B cell (primary cell): Measurements from ENCODE around the gene CMIP. TPM values are rescaled to one million over a fixed set of nuclear protein-coding genes. Genes with fewer than 3 reads are reported as not detected.

Experiments
- ATAC-seq: fragments of 200-7000 bp; cut with Tn5 transposase; one replicate; pipeline ENCODE4 v1.10.0; 2021; ENCODE audit warnings: low read depth, mild to moderate bottlenecking, moderate number of reproducible peaks, moderate library complexity
- CTCF ChIA-PET: fragments of 350-600 bp; sonication (Branson Sonifier 250); formaldehyde crosslinking; loops from one replicate; lab custom pipeline; 2021; ENCODE audit warnings: antibody characterized with exemption, inconsistent platforms; lab: Charles Lee
- POLR2A ChIA-PET: fragments of 350-600 bp; sonication (Branson Sonifier 250); formaldehyde crosslinking; loops from one replicate; lab custom pipeline; 2021; ENCODE audit warnings: antibody characterized with exemption; lab: Charles Lee
- DNase-seq: peaks from one replicate; pipeline ENCODE4 v3.0.0; 2013
- H2AFZ ChIP-seq: 2 replicates; pipeline ENCODE4 v1.6.1; 2012; ENCODE audit warnings: mild to moderate bottlenecking, low read depth, low read length; ENCODE audit not compliant: insufficient read depth, poor library complexity, severe bottlenecking
- H3K27ac ChIP-seq, 2 donors: 1 replicate in 1 of 2; 2 replicates in 1 of 2; pipeline ENCODE4 v1.5.1; 2012 to 2013; ENCODE audit warnings: low read length in 2 of 2, mild to moderate bottlenecking in 2 of 2, moderate library complexity in 1 of 2
- H3K27me3 ChIP-seq, 4 experiments: fragments of 200-600 bp in 1 of 4; sonication (generic) in 1 of 4; replicated peaks in 1 of 4; 1 replicate in 2 of 4; 2 replicates in 2 of 4; pipeline versions ENCODE4 v1.6.1 to v1.7.0; 2013 to 2016; ENCODE audit warnings: low read length in 3 of 4, mild to moderate bottlenecking in 2 of 4, mixed read lengths in 1 of 4, moderate library complexity in 1 of 4; ENCODE audit not compliant: insufficient read depth in 4 of 4, control insufficient read depth in 3 of 4; ENCODE audit errors: control extremely low read depth in 1 of 4
- H3K36me3 ChIP-seq, 2 experiments: replicated peaks in 1 of 2; 1 replicate in 1 of 2; 2 replicates in 1 of 2; pipeline versions ENCODE4 v1.6.1 to v1.7.1; 2013; ENCODE audit warnings: low read length in 1 of 2; ENCODE audit not compliant: insufficient read depth in 2 of 2, control insufficient read depth in 1 of 2; ENCODE audit errors: control extremely low read depth in 1 of 2, extremely low read depth in 1 of 2
- H3K4me1 ChIP-seq, 2 donors: fragments of 200-600 bp in 1 of 2; sonication (generic) in 1 of 2; 1 replicate in 1 of 2; 2 replicates in 1 of 2; pipeline versions ENCODE4 v1.5.1 to v1.6.1; 2013 to 2017; ENCODE audit warnings: low read length in 2 of 2; ENCODE audit not compliant: control insufficient read depth in 2 of 2, insufficient read depth in 2 of 2
- H3K4me2 ChIP-seq: replicated peaks from 2 replicates; pipeline ENCODE3; 2012; ENCODE audit warnings: mild to moderate bottlenecking, low read depth, low read length; ENCODE audit not compliant: poor library complexity, severe bottlenecking
- H3K4me3 ChIP-seq, 5 experiments: fragments of 200-600 bp in 1 of 5; sonication (generic) in 1 of 5; 1 replicate in 3 of 5; 2 replicates in 2 of 5; pipeline versions ENCODE4 v1.5.1 to v1.7.0; 2011 to 2016; ENCODE audit warnings: low read length in 4 of 5, mild to moderate bottlenecking in 4 of 5, low read depth in 2 of 5, control low read depth in 1 of 5, moderate library complexity in 1 of 5; ENCODE audit not compliant: insufficient read depth in 1 of 5; ENCODE audit errors: control extremely low read depth in 1 of 5, extremely low read depth in 1 of 5
- H3K79me2 ChIP-seq: fragments of 200-600 bp; sonication (generic); one replicate; pipeline ENCODE4 v1.6.0; 2016; ENCODE audit warnings: low read length; ENCODE audit not compliant: control insufficient read depth, insufficient read depth
- H3K9ac ChIP-seq: fragments of 200-600 bp; sonication (generic); 2 replicates; pipeline ENCODE4 v1.6.1; 2017; ENCODE audit warnings: mild to moderate bottlenecking, low read length, moderate library complexity
- H3K9me3 ChIP-seq, 3 donors: one replicate each; pipeline versions ENCODE4 v1.6.1 to v1.7.1; 2013; ENCODE audit warnings: low read length in 2 of 3; ENCODE audit not compliant: control insufficient read depth in 2 of 3, insufficient read depth in 1 of 3; ENCODE audit errors: control extremely low read depth in 1 of 3
- H4K20me1 ChIP-seq: 2 replicates; pipeline ENCODE4 v1.6.0; 2012; ENCODE audit warnings: mild to moderate bottlenecking, low read length; ENCODE audit not compliant: insufficient read depth, control insufficient read depth, poor library complexity, severe bottlenecking
- H3K27ac Mint-ChIP-seq: one replicate; pipeline ENCODE4 v1.8.0; 2021; ENCODE audit warnings: mixed read lengths
- H3K27me3 Mint-ChIP-seq: one replicate; pipeline ENCODE4 v1.8.0; 2021; ENCODE audit warnings: mixed read lengths
- H3K4me1 Mint-ChIP-seq: one replicate; pipeline ENCODE4 v1.8.0; 2021; ENCODE audit warnings: mixed read lengths
- H3K4me3 Mint-ChIP-seq: one replicate; pipeline ENCODE4 v1.8.0; 2021; ENCODE audit warnings: mixed read lengths
- H3K9me3 Mint-ChIP-seq: one replicate; pipeline ENCODE4 v1.8.0; 2022; ENCODE audit warnings: mixed read lengths; ENCODE audit not compliant: insufficient read depth
- EZH2 ChIP-seq: IDR thresholded peaks from 2 replicates; pipeline ENCODE4 v1.6.1; 2012; ENCODE audit warnings: borderline replicate concordance, low read depth, mild to moderate bottlenecking, moderate library complexity, low read length; ENCODE audit not compliant: insufficient read depth, poor library complexity, severe bottlenecking
- WGBS: methylation state at CpG from one replicate; pipeline ENCODE4 v1.1.5; 2013; ENCODE audit warnings: missing lambda C conversion rate; ENCODE audit not compliant: insufficient coverage; 5-methylcytosine and 5-hydroxymethylcytosine counted together
- intact Hi-C: fragments of 100-400 bp; cut with micrococcal nuclease; formaldehyde crosslinking; loops from one replicate; pipeline ENCODE4 v1.10.0; 2022
- polyA plus RNA-seq: library from polyadenylated mRNA; depleted of rRNA; stranded (reverse); fragments of >200 nt; gene quantifications from 2 replicates; pipeline ENCODE4 v1.2.3, GENCODE V29; 2012
- total RNA-seq, 2 donors: library from RNA; stranded (reverse); fragments of 120-200 nt in 1 of 2; gene quantifications; 1 replicate in 1 of 2; 2 replicates in 1 of 2; pipeline versions ENCODE4 v1.2.3 to v1.2.4, GENCODE V29; 2013 to 2022
- TF ChIP-seq, protein P1 (sequence below): fragments of 200-600 bp; IDR thresholded peaks from one replicate; pipeline ENCODE4 v1.8.0; 2022; ENCODE audit warnings: antibody characterized with exemption, mild to moderate bottlenecking

Gene CMIP
- total and polyA plus RNA-seq, 2 donors (not counting 1 experiment from before 2014, with no cell fraction given) = 27.1 to 155 TPM

DNA sequence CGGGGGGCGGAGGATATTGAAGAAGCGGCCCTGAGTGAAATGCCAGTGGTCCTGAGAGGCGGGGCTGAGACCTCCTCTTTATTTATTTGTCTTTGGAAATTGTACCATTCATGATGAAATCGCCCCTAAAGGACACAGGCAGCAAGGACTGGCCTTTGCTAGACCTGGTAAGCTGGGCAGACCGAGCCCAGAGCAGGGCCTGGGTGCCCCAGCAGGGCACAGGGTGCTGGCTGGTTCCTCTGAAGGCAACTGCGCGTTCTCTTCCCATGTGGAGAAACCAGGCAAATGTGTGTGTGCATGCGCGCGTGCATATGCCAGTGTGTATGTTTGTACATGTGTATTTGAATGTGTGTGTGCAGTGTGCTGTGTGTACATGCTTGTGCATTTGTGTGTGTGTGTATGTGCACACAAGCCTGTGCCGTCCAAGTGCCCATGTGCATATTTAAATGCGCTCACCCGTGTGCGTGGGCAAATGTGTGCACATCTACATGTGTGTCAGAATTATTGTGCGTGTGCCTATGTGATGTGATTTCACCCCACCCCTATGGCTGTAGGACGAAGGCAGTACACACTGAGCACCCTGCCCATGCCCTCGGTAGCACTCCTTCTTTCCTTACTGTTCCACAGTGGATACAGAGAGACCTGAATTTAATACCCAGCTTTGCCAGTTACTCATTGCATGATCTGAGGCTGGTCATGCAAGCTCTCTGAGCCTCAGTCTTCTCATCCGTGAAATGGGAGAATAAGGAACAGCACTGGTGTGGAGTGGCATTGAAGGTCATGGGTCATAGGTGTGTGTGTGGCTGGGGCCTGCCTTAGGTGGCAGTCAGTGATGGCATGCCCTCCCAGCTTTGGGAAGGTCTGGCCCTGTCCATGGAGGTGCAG, 105.2 kb downstream of the CMIP start:
- TF ChIP-seq, protein P1, sequence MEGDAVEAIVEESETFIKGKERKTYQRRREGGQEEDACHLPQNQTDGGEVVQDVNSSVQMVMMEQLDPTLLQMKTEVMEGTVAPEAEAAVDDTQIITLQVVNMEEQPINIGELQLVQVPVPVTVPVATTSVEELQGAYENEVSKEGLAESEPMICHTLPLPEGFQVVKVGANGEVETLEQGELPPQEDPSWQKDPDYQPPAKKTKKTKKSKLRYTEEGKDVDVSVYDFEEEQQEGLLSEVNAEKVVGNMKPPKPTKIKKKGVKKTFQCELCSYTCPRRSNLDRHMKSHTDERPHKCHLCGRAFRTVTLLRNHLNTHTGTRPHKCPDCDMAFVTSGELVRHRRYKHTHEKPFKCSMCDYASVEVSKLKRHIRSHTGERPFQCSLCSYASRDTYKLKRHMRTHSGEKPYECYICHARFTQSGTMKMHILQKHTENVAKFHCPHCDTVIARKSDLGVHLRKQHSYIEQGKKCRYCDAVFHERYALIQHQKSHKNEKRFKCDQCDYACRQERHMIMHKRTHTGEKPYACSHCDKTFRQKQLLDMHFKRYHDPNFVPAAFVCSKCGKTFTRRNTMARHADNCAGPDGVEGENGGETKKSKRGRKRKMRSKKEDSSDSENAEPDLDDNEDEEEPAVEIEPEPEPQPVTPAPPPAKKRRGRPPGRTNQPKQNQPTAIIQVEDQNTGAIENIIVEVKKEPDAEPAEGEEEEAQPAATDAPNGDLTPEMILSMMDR = no peak
- no peak for TF ChIP-seq EZH2
- Histone ChIP-seq H3K9me3 (peaks cover 0 to 12% (median 0%) of the 10 kb centered on the region in 3 donors), H3K79me2 (peaks cover 99% of the 10 kb centered on the region), H3K4me2 (no peak overlapping the region), H3K9ac (no peak overlapping the region), H3K4me3 (no peak overlapping the region), H4K20me1 (peaks cover 99% of the 10 kb centered on the region), H2AFZ (no peak overlapping the region), H3K36me3 (peaks cover 0 to 9% of the 10 kb centered on the region in 2 experiments), H3K27me3 (no peaks in the 10 kb centered on the region), H3K27ac (no peak overlapping the region), H3K4me1 (peaks cover 7 to 25% of the 10 kb centered on the region in 2 donors)
- H3K27me3 Mint-ChIP-seq = no peaks in the 10 kb centered on the region
- intact Hi-C loops = no loop called here
- DNase-seq = no peak
- H3K9me3 Mint-ChIP-seq = no peaks in the 10 kb centered on the region
- ATAC-seq = no peak
- H3K4me3 Mint-ChIP-seq = no peak overlapping the region
- WGBS = over 99% methylated on average over 15 of the region's 19 CpGs
- no peak overlapping the region for H3K27ac Mint-ChIP-seq
- peaks cover 61% of the 10 kb centered on the region for H3K4me1 Mint-ChIP-seq
- ChIA-PET CTCF (no interaction called here), POLR2A (no interaction called here)

DNA sequence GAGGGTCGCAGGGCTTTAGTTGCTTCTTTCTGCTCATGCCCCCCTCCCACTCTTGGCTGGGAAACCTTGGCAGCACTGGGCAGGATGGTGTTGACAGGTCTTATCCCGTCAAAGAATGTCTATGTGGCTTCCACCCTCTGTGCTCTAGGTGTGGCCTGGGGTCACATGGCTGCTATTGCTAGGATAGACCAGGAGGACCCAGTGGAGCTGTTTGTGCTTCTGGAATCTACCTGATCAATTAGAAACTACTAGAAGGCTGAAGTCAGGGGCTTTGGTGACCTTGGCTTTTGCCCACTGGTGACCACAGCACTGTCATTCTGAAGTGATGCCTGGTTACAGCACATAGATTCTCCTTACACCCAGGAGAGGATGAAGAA, 105.8 kb downstream of the CMIP start:
- ChIA-PET CTCF (no interaction called here), POLR2A (no interaction called here)
- peaks cover 99% of the 10 kb centered on the region for H3K79me2 ChIP-seq
- H3K9me3 Mint-ChIP-seq = no peaks in the 10 kb centered on the region
- DNase-seq (no peak), ATAC-seq (no peak)
- no peak overlapping the region for H3K27ac ChIP-seq
- peaks cover 0 to 15% of the 10 kb centered on the region in 2 experiments for H3K36me3 ChIP-seq
- H3K4me2 ChIP-seq = no peak overlapping the region
- peaks cover 56% of the 10 kb centered on the region for H3K4me1 Mint-ChIP-seq
- peaks cover 99% of the 10 kb centered on the region for H4K20me1 ChIP-seq
- H3K4me3 ChIP-seq = no peak overlapping the region
- H3K27ac Mint-ChIP-seq = no peak overlapping the region
- no peak overlapping the region for H2AFZ ChIP-seq
- H3K27me3 ChIP-seq = no peaks in the 10 kb centered on the region
- peaks cover 3 to 19% of the 10 kb centered on the region in 2 donors for H3K4me1 ChIP-seq
- intact Hi-C loops = no loop called here
- H3K4me3 Mint-ChIP-seq = no peak overlapping the region
- H3K27me3 Mint-ChIP-seq = no peaks in the 10 kb centered on the region
- no peak overlapping the region for H3K9ac ChIP-seq
- TF ChIP-seq EZH2 = no peak
- TF ChIP-seq, protein P1 = no peak
- H3K9me3 ChIP-seq = peaks cover 0 to 12% (median 0%) of the 10 kb centered on the region in 3 donors
- 92% methylated on average over 2 of the region's 2 CpGs for WGBS
